SH-SY5Y (cell line): ENCODE results near the gene GAS2L3.

Experiments used
- GATA2 ChIP-seq: IDR thresholded peaks from 2 replicates; pipeline ENCODE4 v1.6.1; 2011; ENCODE audit warnings: mild to moderate bottlenecking, low read depth, low read length
- GATA3 ChIP-seq: IDR thresholded peaks from 2 replicates; pipeline ENCODE4 v1.6.1; 2011; ENCODE audit warnings: low read depth, mild to moderate bottlenecking, low read length, moderate library complexity

DNA sequence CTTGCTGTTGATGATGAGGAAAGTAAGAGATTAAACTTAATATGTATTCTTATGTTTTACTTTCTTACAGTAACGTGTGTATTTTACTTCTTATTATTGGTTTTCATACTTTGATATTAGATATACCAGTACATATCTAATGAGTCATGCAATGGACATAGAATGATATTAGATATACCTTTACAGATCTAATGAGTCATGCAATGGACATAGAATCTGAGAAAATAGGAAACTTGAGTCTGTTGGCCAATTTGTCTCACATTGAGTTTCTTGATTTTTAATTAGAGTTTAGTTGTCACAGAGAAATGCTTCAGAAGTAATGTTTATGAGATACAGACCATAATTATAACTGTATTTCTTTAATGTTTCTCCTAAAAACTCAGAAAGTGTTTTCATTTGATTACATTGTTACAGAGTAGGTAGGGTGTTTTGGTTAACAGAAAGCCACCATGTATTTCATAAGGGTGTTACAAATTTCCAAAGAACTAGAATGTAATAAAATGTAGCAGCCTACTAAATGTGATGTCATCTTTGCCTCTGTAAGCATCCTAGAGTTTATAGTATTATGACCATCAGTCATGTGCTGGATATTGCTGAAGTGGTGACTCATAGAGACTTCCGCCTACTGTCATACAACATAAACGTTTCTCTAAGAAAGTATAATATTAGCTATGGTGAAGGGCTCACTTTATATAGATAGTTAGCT is 3.0 kb downstream of the GAS2L3 start:
- TF ChIP-seq GATA3: no peak
- no peak for TF ChIP-seq GATA2
